Measurements from ENCODE around the gene ANKRD34A. TPM values are rescaled to one million over a fixed set of nuclear protein-coding genes. Genes with fewer than 3 reads are reported as not detected.
A peak's percentile ranks its signal among the peaks of the same experiment; 100 is the strongest.

Gene ANKRD34A
- total RNA-seq, 1 donor from 2014 or later = 1.7 TPM

DNA sequence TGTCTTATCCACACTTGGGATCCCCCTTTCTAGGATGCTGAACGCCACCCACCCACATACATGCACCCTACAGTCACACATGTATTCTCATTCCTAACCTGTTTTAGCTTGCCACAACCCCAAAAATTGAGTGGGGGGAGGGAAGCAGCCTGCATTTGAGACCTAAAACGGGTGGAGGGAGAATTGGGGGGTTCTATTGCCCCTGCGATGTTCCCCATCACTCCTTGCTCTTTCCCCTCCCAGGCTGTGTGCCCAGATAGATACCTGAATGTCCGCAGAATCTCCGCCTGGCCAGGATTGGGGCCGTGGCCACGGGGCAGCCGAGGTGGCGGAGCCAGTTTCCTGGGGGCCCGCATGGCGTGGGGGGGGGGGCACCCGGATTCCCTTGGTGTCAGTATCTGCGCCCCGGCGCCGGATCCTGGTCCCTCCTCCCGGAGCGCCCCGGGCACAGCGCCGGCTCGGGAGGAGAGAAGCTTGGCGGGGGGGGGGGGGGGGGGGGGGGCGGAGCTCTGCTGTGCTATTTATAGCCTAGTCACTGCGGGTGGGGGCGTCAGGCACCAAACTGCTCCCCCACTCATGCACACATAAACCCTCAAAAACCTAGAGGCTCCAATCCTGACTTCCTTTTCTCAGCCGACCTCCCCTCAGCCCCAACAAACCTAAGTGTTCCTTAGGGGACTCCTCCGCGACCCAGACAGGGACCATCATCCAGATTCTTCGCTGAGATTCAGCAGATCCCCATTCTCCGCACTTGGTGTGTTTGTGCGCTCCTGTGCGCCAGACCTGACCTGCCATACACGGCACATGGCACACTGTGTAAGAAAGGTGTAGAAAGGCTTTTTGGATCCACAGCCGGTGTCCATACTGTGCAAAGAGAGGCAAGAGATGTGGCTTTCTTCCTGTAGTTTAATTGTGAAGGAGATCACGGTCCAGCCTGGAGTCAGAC is 1.9 kb downstream of the ANKRD34A start:
- Histone ChIP-seq H3K9me3 (no peaks in the 10 kb centered on the region), H3K4me3 (peak overlapping the region; percentile 63 to 84), H3K27me3 (no peaks in the 10 kb centered on the region), H3K27ac (peak overlapping the region; percentile 95), H3K4me1 (peaks cover 57% of the 10 kb centered on the region), H3K36me3 (peaks cover 0 to 3% of the 10 kb centered on the region in 2 donors)
- TF ChIP-seq POLR2A (IDR thresholded peaks at IDR 0.05) (no peak), POLR2AphosphoS5 (IDR thresholded peaks at IDR 0.05; ENCODE audit: insufficient read depth in 1 of 2, low read depth in 1 of 2) (peak in 1 of 2 donors; percentile 69)
- DNase-seq (ENCODE audit: extremely low spot score in 2 of 2) = no peak
- intact Hi-C loops (cut with DNase I) = loop anchor here (5.0 kb wide), 1 partner anchor 45 kb away; the partner anchor contains the start of gene PEX11B

DNA sequence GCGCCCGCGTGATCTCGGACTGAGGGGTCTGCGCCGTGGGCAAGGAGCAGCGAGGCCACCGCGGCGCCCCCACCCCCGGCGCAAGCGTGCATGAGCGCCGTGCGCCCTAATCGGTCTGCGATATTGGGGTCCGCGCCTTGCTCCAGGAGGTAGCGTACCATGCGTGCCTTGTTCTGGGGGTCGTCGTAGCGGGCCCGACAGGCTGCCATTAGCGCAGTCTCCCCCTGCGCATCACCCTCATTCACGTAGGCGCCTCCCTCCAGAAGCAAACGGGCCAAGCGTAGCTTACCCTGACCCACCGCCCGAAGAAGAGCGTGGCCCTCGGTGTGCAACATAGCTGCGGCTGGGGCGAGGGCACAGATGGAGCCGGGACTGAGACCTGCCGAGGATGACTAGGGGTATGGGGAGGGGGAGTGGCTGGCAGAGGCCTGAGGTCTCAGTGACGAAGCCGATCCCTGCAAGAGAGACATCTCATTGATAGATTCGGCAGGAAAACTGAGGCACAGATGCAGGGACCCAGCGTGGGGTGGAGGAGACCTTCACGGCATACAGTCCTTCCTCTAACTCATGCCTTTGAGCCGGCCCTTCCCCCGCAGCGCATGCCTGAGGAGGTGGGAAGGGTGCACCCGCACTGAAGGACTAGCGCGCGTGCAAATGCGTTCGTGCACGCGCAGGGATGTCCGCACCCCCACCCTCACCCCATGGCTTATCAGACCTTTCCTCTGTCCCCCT is 2.8 kb downstream of the ANKRD34A start:
- peak overlapping the region; percentile 63 to 84 for H3K4me3 ChIP-seq
- peak overlapping the region; percentile 95 for H3K27ac ChIP-seq
- no peaks in the 10 kb centered on the region for H3K27me3 ChIP-seq
- DNase-seq (ENCODE audit: extremely low spot score in 2 of 2) = no peak
- H3K36me3 ChIP-seq = no peaks in the 10 kb centered on the region
- intact Hi-C loops (cut with DNase I) = loop anchor here (5.0 kb wide), 1 partner anchor 44 kb away; the partner anchor contains the start of gene PEX11B
- peaks cover 62% of the 10 kb centered on the region for H3K4me1 ChIP-seq
- no peaks in the 10 kb centered on the region for H3K9me3 ChIP-seq
- TF ChIP-seq POLR2A (IDR thresholded peaks at IDR 0.05) (no peak), POLR2AphosphoS5 (IDR thresholded peaks at IDR 0.05; ENCODE audit: insufficient read depth in 1 of 2, low read depth in 1 of 2) (peak in 1 of 2 donors; percentile 47)

DNA sequence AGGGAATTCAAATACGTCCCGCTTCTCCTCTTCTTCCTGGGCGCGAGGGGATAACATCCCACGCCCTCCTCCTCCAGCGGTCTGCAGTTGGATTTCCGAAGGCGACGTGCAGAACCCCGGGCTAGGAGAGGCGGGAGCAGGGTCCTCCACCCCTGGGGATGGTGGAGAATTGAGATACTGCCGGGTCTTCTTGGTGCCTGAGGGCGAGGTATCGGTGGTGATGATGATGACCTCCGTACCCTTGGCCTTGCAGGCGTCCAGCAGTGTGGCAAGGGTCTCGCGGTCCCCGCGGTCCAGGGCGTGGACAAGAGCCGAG is 3.3 kb downstream of the ANKRD34A start:
- H3K27me3 ChIP-seq = no peaks in the 10 kb centered on the region
- H3K27ac ChIP-seq = peak overlapping the region; percentile 95
- H3K36me3 ChIP-seq = no peaks in the 10 kb centered on the region
- intact Hi-C loops (cut with DNase I) = loop anchor here (5.0 kb wide), 1 partner anchor 44 kb away; the partner anchor contains the start of gene PEX11B
- peak overlapping the region; percentile 63 to 84 for H3K4me3 ChIP-seq
- H3K4me1 ChIP-seq = peaks cover 67% of the 10 kb centered on the region
- no peak for DNase-seq (ENCODE audit: extremely low spot score in 2 of 2)
- no peak for TF ChIP-seq POLR2A (IDR thresholded peaks at IDR 0.05)
- TF ChIP-seq, protein P1, sequence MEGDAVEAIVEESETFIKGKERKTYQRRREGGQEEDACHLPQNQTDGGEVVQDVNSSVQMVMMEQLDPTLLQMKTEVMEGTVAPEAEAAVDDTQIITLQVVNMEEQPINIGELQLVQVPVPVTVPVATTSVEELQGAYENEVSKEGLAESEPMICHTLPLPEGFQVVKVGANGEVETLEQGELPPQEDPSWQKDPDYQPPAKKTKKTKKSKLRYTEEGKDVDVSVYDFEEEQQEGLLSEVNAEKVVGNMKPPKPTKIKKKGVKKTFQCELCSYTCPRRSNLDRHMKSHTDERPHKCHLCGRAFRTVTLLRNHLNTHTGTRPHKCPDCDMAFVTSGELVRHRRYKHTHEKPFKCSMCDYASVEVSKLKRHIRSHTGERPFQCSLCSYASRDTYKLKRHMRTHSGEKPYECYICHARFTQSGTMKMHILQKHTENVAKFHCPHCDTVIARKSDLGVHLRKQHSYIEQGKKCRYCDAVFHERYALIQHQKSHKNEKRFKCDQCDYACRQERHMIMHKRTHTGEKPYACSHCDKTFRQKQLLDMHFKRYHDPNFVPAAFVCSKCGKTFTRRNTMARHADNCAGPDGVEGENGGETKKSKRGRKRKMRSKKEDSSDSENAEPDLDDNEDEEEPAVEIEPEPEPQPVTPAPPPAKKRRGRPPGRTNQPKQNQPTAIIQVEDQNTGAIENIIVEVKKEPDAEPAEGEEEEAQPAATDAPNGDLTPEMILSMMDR (IDR thresholded peaks at IDR 0.05) = no peak
- TF ChIP-seq POLR2AphosphoS5 (IDR thresholded peaks at IDR 0.05; ENCODE audit: insufficient read depth in 1 of 2, low read depth in 1 of 2) = no peak
- H3K9me3 ChIP-seq = no peaks in the 10 kb centered on the region

DNA sequence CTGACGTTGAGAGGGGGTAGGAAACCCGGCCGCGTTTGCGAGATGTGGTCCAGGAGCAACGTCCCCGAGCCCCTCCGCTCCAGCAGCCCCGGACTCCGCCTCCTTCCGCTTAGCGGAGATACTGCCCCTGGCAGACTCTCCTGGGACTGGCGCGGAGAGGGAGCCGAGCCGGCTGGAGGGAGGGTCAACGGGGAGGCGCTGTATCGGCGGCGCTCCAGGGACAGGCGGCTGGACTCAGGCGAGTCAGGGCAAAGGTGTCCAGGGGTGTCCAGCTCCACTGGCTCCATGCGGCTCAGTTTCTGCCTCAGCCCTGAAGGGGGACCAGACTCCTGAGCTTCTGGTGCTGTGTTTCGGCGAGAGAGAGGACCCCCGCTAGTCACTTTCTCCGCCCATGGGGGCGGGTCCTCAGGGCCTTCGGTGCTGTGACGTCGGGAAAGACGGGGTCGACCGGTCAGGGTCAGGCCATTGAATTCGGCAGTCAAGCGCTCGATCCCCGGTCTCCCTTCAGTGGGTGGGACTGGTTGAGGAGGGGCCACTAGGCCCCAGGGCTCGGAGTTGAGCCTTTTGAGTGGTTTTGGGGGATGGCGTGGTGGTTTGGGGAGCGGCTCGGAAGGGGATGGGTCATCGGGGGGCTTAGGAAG is 3.8 kb downstream of the ANKRD34A start:
- Histone ChIP-seq H3K36me3 (no peaks in the 10 kb centered on the region), H3K9me3 (no peaks in the 10 kb centered on the region), H3K27ac (peak overlapping the region; percentile 95), H3K27me3 (no peaks in the 10 kb centered on the region), H3K4me3 (peak overlapping the region; percentile 63 to 84), H3K4me1 (peaks cover 70% of the 10 kb centered on the region)
- intact Hi-C loops (cut with DNase I) = loop anchor here (5.0 kb wide), 1 partner anchor 43 kb away; the partner anchor contains the start of gene PEX11B
- DNase-seq (ENCODE audit: extremely low spot score in 2 of 2) = peak in 1 of 2 donors; percentile 93
- TF ChIP-seq, protein P1 (IDR thresholded peaks at IDR 0.05) = peak in 1 of 3 experiments; percentile 4
- peak; percentile 30 to 96 for TF ChIP-seq POLR2AphosphoS5 (IDR thresholded peaks at IDR 0.05; ENCODE audit: insufficient read depth in 1 of 2, low read depth in 1 of 2)
- TF ChIP-seq POLR2A (IDR thresholded peaks at IDR 0.05) = peak in 1 of 2 donors; percentile 58

DNA sequence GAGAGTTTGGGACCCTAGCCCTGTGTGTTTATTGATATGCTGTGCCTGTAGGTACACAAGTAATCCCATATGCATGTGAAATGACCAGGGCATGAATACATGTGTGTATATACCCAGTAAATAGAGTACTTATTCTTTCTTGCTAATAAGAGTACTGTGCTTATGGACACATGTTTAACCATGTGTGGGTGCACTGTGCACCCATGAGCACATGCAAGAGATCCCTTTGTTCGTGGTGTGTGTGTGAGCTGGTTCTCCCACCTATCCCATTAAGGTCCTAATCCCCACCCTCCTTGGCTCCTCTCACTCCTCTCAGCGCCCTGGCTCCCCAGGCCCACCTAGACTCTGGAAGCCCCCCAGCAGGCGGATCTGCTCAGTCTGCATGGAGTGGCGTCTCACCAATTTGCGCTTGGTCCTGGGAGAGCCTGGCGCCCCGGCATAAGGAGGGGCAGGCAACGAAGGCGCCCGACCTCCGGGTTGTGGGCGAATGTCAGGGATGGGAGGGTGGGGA is 4.4 kb downstream of the ANKRD34A start:
- Histone ChIP-seq H3K27me3 (no peaks in the 10 kb centered on the region), H3K4me1 (peaks cover 70% of the 10 kb centered on the region), H3K27ac (peak overlapping the region; percentile 95), H3K9me3 (no peaks in the 10 kb centered on the region), H3K4me3 (peak overlapping the region; percentile 63 to 84), H3K36me3 (no peaks in the 10 kb centered on the region)
- TF ChIP-seq POLR2AphosphoS5 (IDR thresholded peaks at IDR 0.05; ENCODE audit: insufficient read depth in 1 of 2, low read depth in 1 of 2) = no peak
- TF ChIP-seq, protein P1 (IDR thresholded peaks at IDR 0.05) = no peak
- no peak for TF ChIP-seq POLR2A (IDR thresholded peaks at IDR 0.05)
- DNase-seq (ENCODE audit: extremely low spot score in 2 of 2) = no peak
- intact Hi-C loops (cut with DNase I) = loop anchor here (5.0 kb wide), 1 partner anchor 43 kb away; the partner anchor contains the start of gene PEX11B

Measured in vagina (tissue), 2 donors.